GM10266 (cell line): ENCODE measurements around the gene RFX4.

Source experiments
- DNase-seq: peaks from one replicate; pipeline ENCODE4 v3.0.0; 2012; ENCODE audit errors: extremely low spot score
- CTCF ChIP-seq: IDR thresholded peaks from 2 replicates; pipeline ENCODE4 v1.5.1; 2012; ENCODE audit warnings: mild to moderate bottlenecking, low read depth; ENCODE audit not compliant: control insufficient read depth, insufficient read depth; ENCODE audit errors: missing control alignments

Gene RFX4

GRCh38 chr12:106669216-106669615, 86.4 kb downstream of the RFX4 start:
- TF ChIP-seq CTCF = no peak

GRCh38 chr12:106670131-106670530, 87.3 kb downstream of the RFX4 start:
- DNase-seq = no peak
- no peak for TF ChIP-seq CTCF

More at GRCh38 chr12:106669216-106669615, 86.4 kb downstream of the RFX4 start:
- no peak for DNase-seq

- no peak for TF ChIP-seq CTCF
- no peak for DNase-seq
Observed at GRCh38 chr12:106671840-106672239, 89.0 kb downstream of the RFX4 start.

- no peak for DNase-seq
- TF ChIP-seq CTCF = no peak
Observed at GRCh38 chr12:106672314-106673025, 89.7 kb downstream of the RFX4 start.

- DNase-seq = no peak
Observed at GRCh38 chr12:106673141-106673540, 90.3 kb downstream of the RFX4 start.

GRCh38 chr12:106675651-106676435, 93.0 kb downstream of the RFX4 start:
- no peak for TF ChIP-seq CTCF
- DNase-seq = no peak

More at GRCh38 chr12:106673141-106673540, 90.3 kb downstream of the RFX4 start:
- TF ChIP-seq CTCF = no peak

- DNase-seq = no peak
- TF ChIP-seq CTCF = no peak
Observed at GRCh38 chr12:106679574-106679973, 96.8 kb downstream of the RFX4 start.
